HG03378 (cell line): Measurements from ENCODE around the gene PTPRD.

Source experiments
- ATAC-seq: cut with Tn5 transposase; IDR thresholded peaks from one replicate; pipeline ENCODE4 v1.9.1; 2021; ENCODE audit warnings: mild to moderate bottlenecking, moderate library complexity; ENCODE audit not compliant: unreplicated experiment

Gene PTPRD

GRCh38 chr9:8815219-8815618, 1797.6 kb downstream of the PTPRD start:
- no peak for ATAC-seq

- ATAC-seq, result no peak
These were observed 1799.9 kb downstream of the PTPRD start for GRCh38 chr9:8812888-8813287.

DNA sequence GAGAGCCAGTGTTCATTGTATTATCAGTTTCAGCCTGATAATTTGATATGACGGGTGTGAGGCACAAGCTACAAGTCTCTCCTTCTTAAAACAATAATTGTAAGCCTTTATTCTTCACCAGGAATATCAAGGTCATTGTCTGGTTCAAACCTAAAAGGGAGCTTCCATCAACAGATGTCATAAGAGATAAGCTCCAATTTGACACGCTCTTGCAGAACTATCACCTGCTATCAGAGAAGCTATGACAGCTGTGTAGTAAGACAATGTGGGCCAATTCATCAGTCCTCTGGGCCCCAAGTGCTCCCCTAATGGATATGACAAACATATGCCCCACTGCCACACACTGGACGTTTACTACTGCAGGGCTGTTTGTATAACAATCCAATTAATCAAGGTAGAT, 1803.1 kb downstream of the PTPRD start:
- no peak for ATAC-seq

DNA sequence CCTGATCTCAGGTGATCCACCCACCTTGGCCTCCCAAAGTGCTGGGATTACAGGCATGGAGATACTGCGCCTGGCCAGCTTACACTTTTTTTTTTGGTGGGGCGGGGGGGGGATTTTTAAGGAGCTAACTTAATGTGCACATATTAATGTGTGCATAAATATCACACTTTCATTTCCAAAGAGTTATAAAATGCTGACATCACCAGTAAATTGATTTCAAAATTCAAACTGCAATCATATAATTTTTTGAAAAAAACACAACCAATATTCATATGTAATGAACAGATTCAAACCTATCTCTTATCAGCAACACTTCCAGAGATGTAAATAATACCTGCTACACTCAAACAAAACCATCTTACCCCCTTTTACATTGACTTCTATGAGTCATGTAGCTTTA, 1806.7 kb downstream of the PTPRD start:
- no peak for ATAC-seq

DNA sequence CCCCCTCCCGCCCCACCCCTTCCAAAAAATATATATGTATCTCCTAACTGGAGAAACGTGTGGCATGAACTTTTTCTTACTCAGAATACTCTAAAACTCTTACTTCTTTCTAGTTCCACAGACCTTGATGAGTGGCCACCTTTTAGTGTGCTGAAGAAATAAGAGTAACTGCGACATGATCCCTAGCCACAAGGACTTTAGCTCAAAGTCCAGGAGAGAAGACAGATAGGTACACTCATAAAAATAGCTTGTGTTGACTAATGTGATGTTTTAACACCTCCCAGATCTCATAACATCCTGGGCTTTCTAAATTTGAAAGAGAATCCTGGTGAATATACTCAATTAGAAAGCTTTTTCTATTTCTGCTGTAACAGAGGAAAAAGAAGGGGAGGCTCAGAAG, 1808.2 kb downstream of the PTPRD start:
- no peak for ATAC-seq

DNA sequence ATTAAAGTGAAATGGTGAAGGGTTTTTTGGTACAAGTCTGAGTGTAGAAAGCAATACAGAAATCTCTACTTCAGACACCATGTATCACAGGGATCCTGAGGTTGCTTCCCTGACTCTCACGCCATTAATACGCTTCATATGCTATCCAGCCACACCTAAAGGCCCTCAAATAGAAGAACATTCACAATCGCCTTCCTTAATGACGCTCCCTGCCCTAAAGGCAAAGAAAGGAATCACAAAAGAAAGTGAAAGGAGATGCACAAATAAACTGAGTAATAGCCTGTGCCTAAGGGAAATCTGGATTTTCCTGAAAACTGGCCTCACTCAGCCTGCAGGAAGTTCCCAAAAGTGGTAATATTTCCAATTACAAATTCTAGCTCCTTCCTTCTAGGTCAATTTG, 1810.6 kb downstream of the PTPRD start:
- no peak for ATAC-seq

DNA sequence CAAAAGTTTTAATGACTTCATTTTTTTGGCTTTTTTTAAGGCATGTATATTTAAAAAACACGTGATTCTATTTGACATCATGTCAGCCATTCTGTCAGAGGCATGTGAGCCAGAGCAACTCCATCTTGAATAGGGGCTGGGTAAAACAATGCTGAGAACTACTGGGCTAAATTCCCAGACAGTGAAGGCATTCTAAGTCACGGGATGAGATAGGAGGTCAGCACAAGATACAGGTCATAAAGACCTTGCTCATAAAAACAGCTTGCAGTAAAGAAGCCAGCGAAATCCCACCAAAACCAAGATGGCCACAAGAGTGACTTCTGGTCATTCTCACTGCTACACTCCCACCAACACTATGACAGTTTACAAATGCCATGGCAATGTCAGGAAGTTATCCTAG, 1812.6 kb downstream of the PTPRD start:
- ATAC-seq, result no peak

DNA sequence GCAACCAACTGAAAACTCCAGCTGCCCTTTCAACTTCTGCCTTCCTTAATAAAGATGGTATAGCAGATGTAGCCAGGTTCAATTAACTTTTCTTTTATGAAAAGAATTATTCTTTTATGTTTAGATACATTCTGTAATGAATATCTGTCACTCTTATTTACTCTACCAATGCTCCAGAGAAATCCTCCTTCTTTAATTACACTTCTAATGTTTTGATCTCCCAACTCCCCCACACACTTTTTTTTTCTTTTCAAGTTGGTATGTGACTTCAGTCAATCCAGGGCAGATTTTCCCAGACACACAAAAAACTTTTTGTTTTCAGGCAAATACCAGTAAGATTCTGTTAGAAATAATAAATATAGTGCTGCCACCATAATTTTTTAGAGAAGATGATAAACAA, 1813.2 kb downstream of the PTPRD start:
- ATAC-seq, result no peak

GRCh38 chr9:8799206-8799605, 1813.6 kb downstream of the PTPRD start:
- ATAC-seq, result no peak

GRCh38 chr9:8784838-8785237, 1828.0 kb downstream of the PTPRD start:
- no peak for ATAC-seq

DNA sequence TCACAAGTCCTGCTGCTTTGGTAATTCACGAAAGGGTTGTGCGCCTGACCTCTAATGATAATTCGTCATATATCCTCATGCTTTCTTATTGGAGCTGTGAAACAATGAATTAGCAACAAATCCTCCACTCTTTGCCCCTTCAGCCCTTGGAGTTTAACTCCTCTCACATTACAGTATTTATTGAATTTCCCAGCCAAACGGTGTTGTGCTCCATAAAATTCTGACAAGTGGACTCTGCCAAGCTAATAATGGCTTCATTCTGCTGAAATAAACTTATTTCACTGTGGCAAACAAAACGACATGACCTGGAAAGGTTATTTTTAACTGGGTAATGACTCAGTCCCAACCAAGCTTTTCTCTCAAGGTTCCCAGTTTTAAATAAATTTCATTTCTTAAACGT, 1828.9 kb downstream of the PTPRD start:
- ATAC-seq, result no peak

- ATAC-seq, result no peak
These were observed 1830.6 kb downstream of the PTPRD start for GRCh38 chr9:8782237-8782636.

- ATAC-seq, result no peak
These were observed 1831.3 kb downstream of the PTPRD start for GRCh38 chr9:8781458-8781857.

GRCh38 chr9:8780386-8780785, 1832.4 kb downstream of the PTPRD start:
- no peak for ATAC-seq

- ATAC-seq, result no peak
These were observed 1833.3 kb downstream of the PTPRD start for GRCh38 chr9:8779478-8779877.

- no peak for ATAC-seq
These were observed 1834.4 kb downstream of the PTPRD start for GRCh38 chr9:8778356-8778755.

DNA sequence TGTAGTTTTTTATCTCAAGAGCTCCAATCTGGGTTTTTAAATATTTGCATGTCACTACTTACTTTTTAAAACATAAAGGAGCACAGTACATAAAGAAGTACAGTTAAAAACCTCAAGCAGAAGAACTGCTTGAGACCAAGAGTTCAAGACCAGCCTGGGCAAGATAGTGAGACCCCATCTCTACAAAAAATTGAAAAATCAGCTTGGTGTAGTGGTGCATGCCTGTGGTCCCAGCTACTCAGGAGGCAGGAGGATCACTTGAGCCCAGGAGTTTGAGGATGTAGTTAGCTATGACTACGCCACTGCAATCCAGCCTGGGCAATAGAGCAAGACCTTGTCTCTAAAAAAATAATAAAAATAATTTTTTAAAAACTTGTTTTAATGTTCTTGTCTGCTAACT, 1840.5 kb downstream of the PTPRD start:
- no peak for ATAC-seq

GRCh38 chr9:8769153-8769552, 1843.6 kb downstream of the PTPRD start:
- ATAC-seq, result no peak

DNA sequence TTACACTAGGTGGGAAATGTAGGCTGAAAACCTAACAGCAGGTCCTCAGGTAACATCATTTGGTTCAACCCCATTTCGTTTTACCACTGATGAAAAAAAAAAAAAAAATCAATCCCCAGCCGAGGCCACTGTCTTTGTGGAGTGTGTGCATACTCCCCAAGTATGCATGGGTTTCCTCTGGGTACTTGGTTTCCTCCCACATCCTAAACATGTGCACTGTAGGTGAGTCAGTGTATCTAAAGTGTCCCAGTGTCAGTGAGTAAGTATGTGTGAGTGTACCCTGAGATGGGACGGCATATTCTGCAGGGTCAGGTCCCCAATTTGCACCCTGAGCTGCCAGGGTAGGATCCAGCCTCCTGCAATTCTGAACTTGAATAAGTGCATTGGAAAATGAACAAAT, 1846.7 kb downstream of the PTPRD start:
- ATAC-seq, result no peak

DNA sequence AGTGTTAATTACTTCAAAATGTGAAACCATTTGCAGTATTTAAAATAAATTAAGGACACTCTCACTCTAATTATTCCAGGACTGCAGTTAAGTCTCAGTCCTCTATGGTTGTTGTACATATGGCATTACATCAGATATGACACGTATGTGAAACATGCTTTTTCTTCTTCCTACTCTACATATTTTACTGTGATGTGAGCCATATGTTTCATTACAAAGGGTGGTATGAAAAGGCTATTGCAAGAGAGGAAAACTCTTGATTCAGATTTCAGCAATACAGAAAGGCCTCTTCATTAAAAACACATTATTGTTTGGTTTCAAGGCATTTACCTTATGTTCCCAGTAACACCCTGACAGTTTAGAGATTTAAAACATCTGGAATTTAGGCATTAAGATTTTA, 1848.8 kb downstream of the PTPRD start:
- no peak for ATAC-seq

- ATAC-seq, result no peak
These were observed 1850.2 kb downstream of the PTPRD start for GRCh38 chr9:8762479-8763085.

DNA sequence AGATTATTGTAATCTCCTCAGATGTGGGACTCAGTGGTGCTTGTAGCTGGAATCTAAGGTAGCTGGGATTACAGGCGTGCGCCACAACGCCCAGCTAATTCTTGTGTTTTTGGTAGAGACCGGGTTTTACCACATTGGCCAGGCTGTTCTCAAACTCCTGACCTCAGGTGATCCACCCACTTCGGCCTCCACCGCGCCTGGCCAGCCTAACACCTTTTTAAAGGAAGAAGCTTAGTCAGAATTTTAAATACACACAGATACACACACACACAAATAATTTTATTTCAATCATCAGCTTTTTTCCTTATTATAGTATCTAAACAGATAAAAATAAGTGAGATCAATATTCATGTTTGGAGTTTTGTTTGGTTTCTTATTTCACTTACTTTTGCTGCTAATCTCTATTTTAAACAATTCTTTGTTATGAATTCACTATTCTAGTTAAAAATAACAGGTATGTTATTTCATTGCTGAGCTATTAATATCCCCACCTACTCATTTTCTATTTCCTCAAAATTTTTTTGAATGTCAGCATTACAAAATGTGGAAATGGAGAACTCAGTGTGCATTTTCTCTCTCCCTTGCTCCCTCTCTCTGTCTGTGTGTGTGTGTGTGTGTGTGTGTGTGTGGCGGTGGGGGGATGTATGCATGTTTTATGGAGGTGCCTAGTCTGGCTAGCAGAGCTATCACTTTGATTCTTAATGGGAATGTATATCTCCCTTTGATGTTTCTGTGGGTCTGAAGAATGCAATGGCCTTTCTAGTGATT, 1852.6 kb downstream of the PTPRD start:
- ATAC-seq, result no peak

GRCh38 chr9:8757881-8758280, 1854.9 kb downstream of the PTPRD start:
- ATAC-seq, result no peak
